ENCODE data around the gene TSGA10IP. TPM values are rescaled to one million over a fixed set of nuclear protein-coding genes. Genes with fewer than 3 reads are reported as not detected.

Gene TSGA10IP
- total and polyA plus RNA-seq, 10 of the 15 experiments (the other 5 are each of a cell fraction or from before 2014, with no cell fraction given) = not detected

- no peak; a peak in 1 of 4 replicates for TF ChIP-seq EP300 (IDR thresholded peaks at IDR 0.05; ENCODE audit: borderline replicate concordance in 1 of 2, control insufficient read depth in 1 of 2, low read depth in 2 of 2, low read length in 2 of 2)
- no peak for TF ChIP-seq CBX3 (IDR thresholded peaks at IDR 0.05; ENCODE audit: borderline replicate concordance, low read depth)
- peak in 1 of 2 experiments; percentile 74; a peak in 1 of 3 replicates for TF ChIP-seq EGR1 (IDR thresholded peaks at IDR 0.05; ENCODE audit: borderline replicate concordance in 1 of 2, low read depth in 2 of 2, low read length in 2 of 2)
- peak; percentile 96 for TF ChIP-seq ZBTB11 (CRISPR knock-in tag; IDR thresholded peaks at IDR 0.05)
- peak; percentile 98; the same call in 1 of the 2 replicates for TF ChIP-seq STAT1 (conservative IDR thresholded peaks at IDR 0.05)
- 0 out of 2 replicates have a peak, but pooled peaks have one; percentile 21 for TF ChIP-seq BCL11A (IDR thresholded peaks at IDR 0.05; ENCODE audit: low read depth, low read length)
- TF ChIP-seq RAD21 (IDR thresholded peaks at IDR 0.05; ENCODE audit: insufficient read depth, low read depth, low read length) = no peak
- TF ChIP-seq TAF1 (IDR thresholded peaks at IDR 0.05; ENCODE audit: borderline replicate concordance, low read depth, low read length) = peak; percentile 93
- no peak for TF ChIP-seq CEBPB (IDR thresholded peaks at IDR 0.05; ENCODE audit: borderline replicate concordance in 1 of 2, low read depth in 2 of 2, low read length in 2 of 2)
- peak; percentile 98 for TF ChIP-seq IKZF1 (conservative IDR thresholded peaks at IDR 0.05)
- no peak for TF ChIP-seq ZNF687 (IDR thresholded peaks at IDR 0.05)
- TF ChIP-seq ZBED1 (IDR thresholded peaks at IDR 0.05; ENCODE audit: borderline replicate concordance) = no peak; the same call in 1 of the 2 replicates
- no peak for TF ChIP-seq KAT2A (conservative IDR thresholded peaks at IDR 0.05; ENCODE audit: control insufficient read depth, low read depth, low read length)
- TF ChIP-seq RELB (IDR thresholded peaks at IDR 0.05; ENCODE audit: low read depth) = peak; percentile 100
- no peak for TF ChIP-seq RELA (IDR thresholded peaks at IDR 0.05; ENCODE audit: borderline replicate concordance, partially characterized antibody)
- peak; percentile 53; the same call in 1 of the 2 replicates for TF ChIP-seq TBL1XR1 (IDR thresholded peaks at IDR 0.05; ENCODE audit: low read depth, low read length)
- TF ChIP-seq FOXM1 (IDR thresholded peaks at IDR 0.05; ENCODE audit: low read depth, low read length) = peak; percentile 72; the same call in 1 of the 2 replicates
Measured at GRCh38 chr11:66001942-66002647, 56.8 kb downstream of the TSGA10IP start, which contains the start of the genes BANF1 and EIF1AD (continued).
